Measurements from ENCODE around the gene ZNF644.

The ZNF644 gene

DNA sequence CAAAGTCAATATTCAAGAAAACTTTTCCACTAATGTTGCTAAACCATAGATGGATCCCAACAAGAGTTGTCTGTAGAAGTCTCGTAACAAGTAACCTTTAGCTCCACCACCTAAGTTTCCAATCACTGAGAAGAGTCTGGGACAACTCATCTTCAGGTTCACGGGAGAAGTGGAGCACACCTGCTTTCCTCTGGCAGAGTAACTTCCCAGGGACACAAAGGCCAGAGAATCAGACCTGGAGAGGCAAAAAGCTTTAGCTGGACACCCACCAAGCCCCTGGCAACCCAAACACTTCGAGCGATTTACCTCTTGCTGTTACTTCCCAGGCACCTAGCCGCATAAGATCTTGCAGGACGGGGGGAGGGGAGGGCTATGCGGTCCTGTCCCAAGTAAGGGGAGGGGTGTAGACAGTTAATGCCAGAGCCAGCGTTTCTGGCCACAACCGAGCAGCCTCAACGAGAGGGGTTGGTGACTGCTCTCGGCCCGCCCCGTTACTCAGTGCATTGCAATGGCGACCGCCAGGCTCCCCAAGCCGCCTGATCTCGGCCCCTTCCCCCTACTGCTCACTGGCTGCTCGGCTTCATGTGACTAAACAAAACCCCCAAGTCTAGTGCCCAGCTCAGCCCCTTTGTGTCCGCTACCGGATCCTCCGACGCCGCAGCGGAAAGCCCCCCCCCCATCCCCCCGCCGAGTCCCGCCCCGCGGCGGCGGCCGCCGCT, 709 bp downstream of the ZNF644 start:
- DNase-seq: peak; percentile 86

DNA sequence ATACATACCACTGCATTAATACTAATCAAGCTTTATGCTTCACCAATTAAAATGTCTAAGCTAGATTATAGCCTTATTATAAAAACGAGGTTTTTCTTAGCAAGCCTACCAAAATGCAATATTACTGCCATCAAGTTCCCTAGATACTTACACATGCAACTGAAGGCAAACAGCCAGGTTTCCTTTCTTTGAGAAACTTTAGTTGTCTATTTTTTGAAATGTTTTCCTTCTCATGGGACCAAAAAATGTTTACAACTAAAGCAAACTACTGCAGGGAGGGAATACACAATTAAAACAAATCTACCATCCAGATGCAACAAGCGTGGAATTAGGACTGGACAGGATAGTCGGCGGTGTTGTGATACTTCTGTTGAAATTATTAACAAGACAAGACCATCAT, 1.3 kb downstream of the ZNF644 start:
- DNase-seq: no peak

DNA sequence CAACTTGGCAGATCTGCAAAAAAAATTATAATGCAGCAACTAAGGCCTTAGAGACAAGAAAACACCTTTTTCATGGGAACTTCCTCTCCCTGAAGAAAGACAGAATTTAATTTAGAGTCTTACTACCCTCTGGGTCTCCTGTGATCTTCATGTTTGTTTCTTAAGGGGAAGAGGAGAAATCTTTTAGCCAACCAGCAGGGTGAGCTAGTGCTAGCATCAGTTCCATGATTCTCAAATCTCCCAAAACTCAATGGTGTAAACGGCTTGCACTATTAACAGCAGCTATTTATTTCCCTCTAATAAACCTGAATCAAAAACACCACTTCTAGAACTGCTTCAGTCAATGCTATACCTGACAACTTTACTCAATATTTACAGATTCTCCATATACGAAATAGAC, 3.8 kb downstream of the ZNF644 start:
- DNase-seq: no peak

DNA sequence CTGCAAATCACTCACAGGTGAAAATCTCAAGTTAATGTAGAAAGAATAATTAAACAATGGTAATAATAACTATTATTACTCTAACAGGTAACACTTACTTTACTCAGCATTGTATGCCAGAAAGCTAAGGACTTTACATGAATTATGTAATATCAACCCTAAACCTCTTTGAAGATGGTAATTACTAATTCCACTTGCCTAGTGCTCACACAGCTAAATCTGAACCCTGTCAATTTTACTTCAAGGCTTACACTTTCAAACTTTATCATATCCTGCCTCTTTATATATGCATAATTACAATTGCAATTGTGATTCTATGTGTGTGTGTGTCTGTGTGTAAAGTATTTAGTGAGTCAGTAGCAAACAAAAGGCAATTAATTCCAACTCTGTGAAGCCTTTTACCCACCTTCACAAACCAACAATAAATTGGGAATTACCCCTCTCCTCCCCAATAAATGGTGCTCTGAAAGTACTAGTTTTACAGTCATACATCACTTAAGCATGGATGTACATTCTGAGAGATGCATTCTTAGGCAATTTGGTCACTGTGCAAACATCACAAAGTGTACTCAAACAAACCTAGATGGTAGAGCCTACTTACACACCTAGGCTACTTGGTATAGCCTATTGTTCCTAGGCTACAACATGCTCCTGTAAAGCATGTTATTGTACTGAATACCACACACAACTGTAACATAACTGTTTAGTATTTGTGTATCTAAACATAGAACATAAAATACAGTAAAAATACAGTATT, 5.9 kb downstream of the ZNF644 start:
- DNase-seq: no peak

DNA sequence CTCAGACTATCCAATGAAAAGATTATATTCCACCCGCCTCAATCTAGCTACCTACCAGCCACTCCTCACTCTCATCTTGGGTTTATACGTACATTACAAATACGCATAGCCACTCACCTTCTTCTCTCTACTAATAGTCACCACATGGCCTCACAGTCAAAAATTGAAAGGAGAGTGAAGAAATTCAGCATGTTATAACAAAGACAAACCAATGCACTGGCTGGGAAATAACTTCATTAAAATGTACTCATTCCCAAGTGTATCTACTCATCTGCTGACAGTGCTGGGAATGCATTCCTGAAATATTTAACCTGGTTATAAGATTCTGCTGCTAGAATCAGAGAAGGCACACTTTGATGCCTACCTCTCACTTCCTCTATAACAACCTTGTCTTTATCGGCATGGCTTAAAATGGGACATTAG, 6.5 kb downstream of the ZNF644 start:
- no peak for DNase-seq

DNA sequence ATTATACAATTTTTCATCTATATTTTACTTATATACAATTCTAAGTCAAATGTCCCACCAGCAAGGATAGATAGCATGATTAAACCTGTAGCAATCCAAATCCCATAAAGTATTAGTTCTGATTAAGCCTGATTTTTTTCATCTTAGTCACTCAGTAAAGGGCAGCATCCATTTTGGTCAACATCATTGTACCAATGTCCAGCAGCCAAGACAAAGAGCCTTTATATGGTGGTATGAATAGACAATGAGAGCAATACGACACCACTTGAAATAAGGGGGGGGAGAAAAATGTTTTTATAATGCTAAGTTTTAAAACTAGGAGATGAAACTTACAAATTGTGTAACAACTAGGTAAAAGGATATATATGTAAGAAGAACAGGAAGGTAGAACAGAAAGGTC, 7.4 kb downstream of the ZNF644 start:
- DNase-seq: no peak

DNA sequence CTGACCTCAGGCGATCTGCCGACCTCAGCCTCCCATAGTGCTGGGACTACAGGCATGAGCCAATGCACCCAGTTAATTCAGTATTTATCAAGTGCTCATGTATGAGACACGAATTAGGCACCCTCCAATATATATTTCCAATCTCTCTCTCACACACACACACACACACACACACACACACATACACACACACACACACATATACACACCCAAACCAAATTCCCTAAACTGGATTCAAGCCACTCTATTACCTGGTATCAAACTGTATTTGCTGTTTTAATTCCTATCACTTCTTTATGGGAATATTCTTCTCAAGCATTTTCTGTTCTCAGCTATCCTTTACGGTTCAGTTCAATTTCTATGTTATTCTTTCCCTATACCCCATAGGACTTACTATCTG, 8.5 kb downstream of the ZNF644 start:
- DNase-seq: no peak

DNA sequence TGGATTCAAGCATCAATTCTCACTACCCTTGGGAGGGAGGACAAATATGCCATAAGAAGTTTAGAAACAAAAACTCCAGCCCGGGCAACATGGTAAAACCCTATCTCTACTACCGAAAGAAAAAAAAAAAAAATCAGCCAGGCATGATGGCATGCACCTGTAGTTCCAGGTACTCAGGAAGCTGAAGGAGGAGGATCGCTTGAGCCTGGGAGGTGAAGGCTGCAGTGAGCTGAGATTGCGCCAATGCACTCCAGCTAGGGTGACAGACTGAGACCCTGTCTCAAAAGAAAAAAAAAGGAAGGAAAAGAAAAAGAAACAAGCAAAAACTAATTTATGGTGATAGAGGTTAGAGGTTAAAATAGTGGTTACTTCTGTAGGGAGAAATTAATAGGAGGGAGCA, 9.6 kb downstream of the ZNF644 start:
- no peak for DNase-seq

DNA sequence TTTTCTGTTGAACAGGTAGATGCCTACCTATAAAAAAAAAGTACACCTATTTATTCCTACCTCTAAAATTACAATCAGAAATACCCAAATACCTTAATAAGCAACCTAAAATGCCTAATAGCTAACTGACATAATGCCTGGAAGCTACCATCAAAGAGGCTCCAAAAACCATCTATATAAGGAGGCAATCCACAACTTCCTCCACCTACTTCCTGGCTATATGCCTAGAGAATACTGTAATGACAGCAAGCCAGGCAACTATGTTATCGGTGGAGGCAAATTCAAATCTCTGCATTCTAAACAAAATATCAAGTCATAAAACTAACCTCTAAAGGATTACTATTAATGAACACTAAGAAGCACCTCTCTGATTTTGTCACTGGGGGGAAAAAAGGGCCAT, 10.1 kb downstream of the ZNF644 start:
- DNase-seq: no peak

DNA sequence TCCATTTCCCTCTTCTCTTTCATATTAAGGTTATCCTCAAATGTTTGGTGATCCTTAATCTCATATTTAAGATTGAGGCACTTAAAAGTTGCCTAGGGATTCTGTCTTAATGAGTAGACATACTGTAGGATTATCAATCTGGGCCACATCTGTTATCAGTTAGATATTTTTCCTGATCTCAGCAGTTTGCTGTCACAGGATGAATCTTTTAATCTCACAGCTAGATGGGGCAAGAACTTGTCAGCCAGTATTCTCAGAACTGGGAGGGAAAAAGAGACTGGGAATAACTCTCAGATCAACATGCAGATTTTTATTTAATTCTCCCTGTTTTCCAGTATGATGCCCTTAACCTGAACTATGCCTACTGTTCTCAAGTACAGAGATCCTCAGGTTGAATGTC, 14.0 kb downstream of the ZNF644 start:
- DNase-seq: no peak

DNA sequence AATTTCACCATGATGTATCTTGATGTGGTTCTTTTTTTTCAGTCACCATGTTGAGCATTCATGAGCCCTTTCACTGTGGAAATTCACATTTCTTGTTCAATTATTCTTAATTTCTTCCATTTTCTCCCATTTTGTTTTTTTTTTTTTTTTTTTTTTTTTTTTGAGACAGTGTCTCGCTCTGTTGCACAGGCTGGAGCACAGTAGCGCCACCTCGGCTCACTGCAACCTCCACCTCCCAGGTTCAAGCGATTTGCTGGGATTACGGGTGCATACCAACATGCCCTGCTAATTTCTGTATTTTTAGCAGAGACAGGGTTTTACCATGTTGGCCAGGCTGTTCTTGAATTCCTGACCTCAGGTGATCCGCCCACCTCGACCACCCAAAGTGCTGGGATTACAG, 14.7 kb downstream of the ZNF644 start:
- no peak for DNase-seq

DNA sequence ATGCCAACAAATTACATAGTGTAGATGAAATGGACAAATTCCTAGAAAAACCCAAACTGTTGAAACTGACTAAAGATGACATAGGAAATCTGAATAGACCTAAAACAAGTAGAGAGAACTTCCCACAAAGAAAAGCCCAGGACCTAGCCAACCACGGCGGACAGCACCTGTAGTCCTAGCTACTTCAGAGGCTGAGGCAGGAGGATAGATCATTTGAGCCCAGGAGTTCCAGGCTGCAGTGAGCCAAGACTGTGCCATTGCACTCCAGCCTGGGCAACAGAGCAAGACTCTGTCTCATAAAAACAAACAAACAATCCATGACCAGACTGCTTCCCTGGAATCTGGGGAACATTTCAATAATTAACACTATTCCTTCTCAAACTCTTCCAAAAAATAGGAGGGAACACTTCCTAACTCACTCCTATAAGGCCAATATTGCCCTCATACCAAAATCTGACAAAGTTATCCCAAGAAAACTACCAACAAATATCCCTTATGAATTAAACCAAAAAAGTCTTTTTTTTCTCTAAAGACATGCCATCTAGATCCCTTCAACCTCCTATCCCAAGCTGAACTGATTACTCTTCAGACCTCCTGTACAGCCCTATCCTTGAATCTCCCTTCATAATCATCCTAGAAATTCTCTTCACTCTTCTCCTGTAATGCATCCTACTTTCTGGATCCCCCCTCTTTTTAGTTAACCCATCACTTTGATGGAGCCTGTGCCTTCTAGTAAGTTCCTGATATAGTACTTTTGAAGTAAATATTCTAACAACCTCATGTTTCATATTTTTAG, 15.5 kb downstream of the ZNF644 start:
- DNase-seq: no peak

DNA sequence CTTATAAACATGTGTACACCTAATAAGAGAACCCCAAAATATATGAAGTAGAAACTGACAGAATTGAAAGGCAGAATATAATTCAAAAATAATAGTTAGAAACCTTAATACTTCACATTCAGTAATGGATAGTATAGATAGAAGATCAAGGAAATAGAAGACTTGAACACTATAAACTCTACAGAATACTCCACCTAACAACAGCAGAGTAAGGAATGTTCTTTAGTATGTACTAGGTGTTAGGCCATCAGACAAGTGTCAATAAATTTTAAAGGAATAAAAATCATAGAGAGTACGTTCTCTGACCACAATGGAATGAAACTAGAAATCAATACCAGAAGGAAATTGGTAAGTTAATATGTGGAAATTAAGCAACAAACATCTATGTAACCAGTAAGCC, 16.6 kb downstream of the ZNF644 start:
- DNase-seq: no peak

DNA sequence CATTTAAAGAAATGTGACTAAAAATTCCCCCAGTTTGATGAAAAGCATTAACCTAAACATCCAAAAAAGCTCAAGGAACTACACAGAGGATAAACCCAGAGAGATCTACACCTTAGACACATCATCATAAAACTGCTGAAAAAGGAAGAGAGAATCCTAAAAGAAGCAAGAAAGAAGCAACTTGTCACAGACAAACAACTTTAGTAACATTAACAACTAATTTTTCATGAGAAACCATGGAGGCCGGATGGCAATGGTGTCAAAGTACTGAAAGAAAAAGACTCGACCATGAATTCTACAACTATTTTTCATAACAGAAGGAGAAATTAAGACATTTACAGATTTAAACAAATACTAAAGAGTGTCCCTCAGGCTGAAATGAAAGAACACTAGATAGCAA, 17.7 kb downstream of the ZNF644 start:
- DNase-seq: no peak

DNA sequence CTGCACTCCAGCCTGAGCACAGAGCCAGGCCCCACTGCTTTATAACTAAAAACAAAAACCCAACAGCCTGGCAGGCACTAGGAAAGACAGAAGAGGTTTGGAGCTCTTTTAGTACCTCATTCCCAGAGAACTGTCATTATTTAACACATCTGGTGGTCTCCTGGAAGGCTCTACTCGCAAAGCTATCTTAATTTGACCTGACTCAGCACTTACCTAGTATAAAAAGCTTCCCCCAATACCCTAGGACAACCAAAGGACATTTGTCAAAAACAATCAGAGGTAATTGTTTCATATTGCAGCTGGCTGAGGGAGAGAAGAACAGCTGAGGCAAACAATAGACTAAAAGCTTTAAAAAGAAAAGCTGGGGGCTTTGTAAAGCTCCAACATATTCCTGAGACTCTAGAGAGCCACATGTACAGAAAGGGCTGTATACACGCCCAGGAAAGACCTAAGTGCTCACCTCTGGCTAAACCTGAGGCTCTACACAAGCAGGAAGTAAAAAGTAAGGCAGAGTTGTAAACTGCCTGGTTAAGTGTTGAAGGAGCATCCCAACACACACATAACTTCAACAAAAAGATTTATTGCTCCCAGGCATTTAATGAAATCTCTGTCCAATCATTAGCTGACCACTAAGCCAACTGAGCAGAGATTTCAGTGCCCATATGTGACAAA, 25.0 kb downstream of the ZNF644 start:
- no peak for DNase-seq

DNA sequence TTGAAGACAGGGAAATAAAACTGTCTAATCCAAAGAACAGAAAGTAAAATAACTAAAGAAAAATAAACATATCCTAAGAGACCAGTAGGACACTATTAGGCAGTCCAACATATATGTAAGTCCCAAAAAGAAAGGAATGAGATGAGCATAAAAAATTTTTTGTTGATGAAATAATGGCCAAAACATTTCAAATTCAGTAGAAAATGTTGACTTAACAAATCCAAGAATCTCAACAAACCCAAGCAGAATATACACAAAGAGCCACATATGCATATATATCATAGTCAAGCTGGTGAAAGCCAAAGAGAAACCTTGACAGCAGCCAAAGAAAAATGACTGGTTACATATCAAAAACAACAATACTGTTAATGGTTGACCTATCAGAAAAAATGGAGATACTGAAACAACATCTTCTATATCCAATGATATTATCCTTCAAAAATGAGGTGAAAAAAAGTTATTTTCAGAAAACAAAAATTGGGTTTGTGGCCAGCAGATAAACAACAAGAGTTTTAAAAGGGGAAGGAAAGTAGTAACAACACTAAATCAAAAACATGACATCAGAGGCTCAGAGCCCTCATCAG, 26.4 kb downstream of the ZNF644 start:
- DNase-seq: no peak

DNA sequence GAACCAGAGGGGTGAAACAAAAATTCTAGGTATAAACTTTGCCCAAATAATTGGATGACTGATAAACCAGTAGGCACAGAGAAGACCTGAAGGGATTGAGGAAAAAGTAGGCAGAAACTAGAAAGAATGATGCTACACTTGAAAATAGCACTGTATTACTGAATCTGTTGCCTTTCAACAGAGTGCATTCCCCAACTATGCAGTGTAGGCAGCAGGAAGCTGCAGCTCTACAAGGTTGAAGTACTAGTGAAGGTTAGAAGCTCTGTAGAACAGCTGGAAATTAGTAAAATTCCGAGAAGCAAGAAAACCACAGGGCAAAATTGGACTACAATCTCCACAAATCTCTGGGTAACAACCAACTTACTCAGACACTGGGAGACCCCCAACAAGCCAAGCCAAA, 27.4 kb downstream of the ZNF644 start:
- DNase-seq: no peak

DNA sequence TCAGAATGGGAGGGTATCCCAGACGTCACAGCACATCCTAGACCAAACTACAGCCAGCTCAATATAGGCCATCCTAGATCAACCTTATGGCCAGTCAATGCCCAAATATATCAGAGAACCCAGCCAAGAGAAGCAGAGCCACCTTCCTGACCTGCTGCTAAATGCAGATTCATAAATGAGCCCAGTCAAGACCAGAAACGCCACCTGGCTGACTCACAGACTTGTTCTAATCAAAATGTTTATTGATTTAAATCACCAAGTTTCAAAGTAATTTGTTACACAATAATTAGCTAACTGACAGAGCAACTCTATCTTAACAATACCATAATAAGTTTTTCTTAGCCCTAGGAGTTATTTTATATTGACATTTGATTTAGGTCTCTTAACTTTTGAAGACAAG, 28.6 kb downstream of the ZNF644 start:
- DNase-seq: no peak

DNA sequence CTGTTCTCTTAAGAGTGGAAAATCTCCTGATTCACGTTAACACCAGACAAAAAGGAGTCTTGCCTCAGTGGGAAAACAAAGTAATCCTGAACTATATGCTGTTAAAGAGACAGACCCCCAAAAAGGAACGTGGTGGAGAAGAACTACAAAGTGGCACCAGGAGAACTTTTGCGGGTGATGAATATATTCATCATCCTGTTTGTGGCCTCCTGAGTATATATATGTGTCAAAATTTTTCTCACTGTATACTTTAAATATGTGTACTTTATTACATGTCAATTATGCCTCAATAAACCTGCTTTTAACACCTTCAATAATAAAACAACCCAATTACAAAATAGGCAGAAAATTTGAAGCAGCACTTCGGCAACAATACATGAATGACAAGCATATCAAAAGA, 31.1 kb downstream of the ZNF644 start:
- no peak for DNase-seq

DNA sequence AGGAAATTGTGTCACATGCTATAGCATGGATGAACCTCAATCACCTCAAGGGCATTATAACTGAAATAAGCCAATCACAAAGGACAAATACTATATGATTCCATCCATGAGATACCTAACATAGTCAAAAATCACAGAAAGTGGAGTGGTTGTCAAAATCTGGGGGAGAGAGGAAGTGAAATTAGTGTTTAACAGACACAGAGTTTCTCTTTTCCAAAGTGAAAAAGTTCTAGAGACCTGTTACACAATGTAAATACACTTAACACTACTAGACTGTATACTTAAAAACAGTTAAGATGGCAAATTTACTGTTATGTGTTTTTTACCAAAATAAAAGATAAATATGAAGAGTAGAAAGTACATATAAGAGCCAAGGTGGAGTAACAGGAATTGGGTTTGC, 31.8 kb downstream of the ZNF644 start:
- no peak for DNase-seq

DNA sequence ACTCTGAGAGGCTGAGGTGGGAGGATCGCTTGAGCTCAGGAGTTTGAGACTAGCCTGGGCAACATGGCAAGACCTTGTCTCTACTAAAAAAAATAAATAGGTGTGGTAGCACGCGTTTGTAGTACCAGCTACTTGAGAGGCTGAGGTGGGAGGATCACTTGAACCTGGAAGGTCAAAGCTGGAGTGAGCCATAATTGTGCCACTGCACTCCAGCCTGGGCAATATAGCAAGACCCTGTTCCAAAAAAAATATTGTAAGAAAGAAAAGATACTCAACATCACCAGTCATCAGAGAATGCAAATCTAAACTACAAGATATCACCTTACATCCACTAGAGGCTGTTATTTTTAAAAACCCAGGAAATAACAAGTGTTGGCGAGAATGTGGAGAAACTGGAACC, 32.5 kb downstream of the ZNF644 start:
- DNase-seq: no peak

DNA sequence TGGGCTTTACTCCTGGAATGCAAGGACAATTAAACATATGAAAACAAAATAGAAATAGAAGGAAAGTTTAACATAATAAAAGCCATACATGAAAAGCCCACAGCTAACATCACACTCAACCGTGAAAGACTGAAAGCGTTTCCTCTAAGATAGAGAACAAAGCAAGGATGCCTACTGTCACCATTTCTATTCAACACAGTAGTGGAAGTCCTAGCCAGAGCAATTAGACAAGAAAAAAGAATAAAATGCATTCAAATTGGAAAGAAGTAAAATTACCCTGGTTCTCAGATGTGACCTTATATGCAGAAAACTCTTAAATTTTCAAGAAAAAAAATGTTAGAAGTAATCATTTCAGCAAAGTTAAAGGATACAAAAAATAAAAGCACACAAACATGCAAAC, 34.0 kb downstream of the ZNF644 start:
- DNase-seq: no peak

DNA sequence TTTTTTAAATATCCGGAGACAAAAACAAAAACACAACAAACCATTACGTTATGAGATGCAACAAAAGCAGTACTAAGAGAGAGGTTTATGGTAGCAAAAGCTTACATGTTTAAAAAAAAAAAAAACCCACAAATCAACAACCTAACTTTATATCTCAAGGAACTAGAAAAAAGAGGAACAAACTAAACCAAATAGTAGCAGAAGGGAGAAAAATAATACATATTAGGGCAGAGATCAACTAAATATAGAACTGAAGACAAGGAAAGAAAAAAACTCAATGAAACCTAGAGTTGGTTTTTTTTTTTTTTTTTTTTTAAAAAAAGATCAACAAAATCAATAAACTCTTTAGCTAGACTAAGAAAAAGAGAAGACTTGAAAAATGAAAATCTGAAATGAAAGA, 34.9 kb downstream of the ZNF644 start:
- DNase-seq: no peak
